GOT3 (cell line): Measurements from ENCODE around the gene OR52N2.

Source experiments
- DNase-seq: peaks from one replicate; lab custom pipeline; 2025; ENCODE audit warnings: mixed read lengths; lab: John Stamatoyannopoulos, UW

OR52N2 gene

DNA sequence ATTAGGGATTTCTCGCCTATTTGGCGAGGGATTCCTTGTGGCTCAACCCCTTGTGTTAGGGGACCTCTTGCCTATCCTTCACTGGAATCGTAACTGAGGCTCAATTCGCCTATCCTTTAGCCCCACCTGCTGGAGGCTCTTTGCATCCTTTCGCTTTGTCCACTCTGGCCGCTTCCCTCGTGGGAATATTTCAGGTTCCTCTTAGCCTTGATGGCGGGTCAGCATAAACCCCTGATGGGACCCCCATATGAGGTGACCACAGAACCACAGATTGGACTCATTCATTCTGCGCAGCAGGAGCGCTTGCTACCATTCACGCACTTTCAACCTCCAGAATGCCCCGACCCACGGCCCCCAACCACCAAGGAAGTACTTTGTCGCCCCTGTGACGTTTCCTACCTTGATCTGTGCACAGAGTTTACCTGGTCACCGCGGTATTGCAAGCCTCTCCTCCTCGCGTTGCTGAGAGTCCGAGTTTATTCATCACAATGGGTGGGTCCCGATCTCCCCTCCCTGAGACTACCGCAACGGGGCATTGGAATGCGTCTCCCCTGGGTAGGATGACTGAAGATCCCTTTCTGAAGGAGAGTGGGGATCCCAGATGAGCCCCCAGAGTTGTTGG, at the start of gene OR52N2:
Gene OR52N2 (plus strand): TSS at position 425 of the 622 bp plus-strand sequence. CDS start 11,412 bp downstream, outside the sequence.
- DNase-seq: peak; percentile 1

DNA sequence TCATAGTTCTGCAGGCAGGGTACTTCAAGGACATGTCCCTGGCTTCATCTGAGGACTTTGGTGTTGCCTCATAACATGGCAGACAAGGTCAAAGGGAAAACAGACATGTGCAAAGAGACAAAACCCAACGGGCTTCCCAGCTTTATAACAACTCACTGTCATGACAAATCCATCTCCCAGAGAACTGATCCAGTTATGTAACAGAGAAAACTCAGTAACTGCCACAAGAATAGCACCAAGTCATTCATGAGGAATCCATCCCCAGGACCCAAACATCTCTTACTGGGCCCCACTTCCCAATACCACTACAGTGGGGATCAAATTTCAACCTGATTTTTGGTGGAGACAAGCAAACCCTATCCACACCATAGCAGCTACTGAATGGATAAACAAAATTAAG, 41.7 kb upstream of the OR52N2 start:
- DNase-seq: no peak

DNA sequence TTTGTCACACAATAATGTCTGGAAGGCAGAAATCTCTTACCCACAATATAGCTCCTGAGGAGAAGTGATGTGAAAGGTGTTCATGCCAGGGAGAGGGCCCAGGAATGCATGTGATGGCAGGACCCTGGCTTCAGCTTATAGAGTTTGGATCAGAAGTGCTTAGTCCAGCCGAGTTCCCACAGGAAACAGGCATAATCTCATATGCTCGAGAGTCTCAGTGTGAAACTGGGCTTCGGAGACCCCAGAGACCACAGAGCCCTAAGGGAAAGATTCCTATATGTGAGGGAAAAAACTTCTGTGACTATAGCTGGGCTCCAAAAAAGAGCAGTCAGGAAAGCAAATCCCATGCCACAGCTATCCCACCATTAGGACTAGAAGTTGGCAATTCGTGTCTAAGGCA, 25.5 kb upstream of the OR52N2 start, which contains the start of gene OR52N5:
Gene OR52N5 (minus strand): TSS at position 101 of the 400 bp plus-strand sequence. CDS start 4,721 bp downstream, outside the sequence.
- no peak for DNase-seq

DNA sequence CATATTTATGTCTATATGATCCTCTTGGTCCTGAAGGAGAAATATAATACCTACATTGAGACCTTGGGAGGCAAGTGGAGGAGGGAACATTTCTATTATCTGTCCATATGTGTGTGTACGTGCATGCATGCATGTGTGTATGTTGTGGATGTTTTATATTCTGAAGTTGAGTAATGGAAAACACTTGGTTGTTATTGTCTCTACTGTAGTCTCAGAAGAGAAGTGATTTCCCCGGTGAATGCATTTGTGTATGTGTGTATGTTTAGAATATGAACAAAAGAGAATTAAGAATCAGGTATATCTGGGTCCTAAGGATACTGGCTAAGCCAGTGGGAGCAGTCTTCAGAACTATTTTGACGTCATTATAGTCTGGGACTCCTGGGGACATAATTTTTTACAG, 17.6 kb upstream of the OR52N2 start, which contains the start of gene OR52N1:
Gene OR52N1 (minus strand): TSS at position 101 of the 400 bp plus-strand sequence. CDS start 2,449 bp downstream, outside the sequence.
- no peak for DNase-seq

DNA sequence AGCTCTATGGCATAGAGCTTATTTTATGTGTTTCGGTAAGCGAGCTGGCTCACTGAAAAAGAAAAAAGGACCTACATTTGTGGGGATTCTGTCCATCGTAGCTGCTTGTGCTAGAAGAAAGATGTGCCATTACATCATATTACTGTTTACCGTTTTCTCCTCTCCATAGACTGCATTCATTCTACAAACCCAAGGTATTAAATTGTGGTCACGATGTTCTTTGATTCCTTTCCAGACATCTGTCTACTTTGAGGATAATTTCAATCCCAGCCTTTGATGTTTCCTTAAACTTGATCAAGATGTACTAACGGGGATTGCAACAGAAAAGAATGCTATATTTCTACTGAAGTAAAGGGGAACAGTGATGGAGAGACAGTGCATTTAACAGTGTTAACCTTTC, 12.2 kb upstream of the OR52N2 start:
- DNase-seq: no peak

DNA sequence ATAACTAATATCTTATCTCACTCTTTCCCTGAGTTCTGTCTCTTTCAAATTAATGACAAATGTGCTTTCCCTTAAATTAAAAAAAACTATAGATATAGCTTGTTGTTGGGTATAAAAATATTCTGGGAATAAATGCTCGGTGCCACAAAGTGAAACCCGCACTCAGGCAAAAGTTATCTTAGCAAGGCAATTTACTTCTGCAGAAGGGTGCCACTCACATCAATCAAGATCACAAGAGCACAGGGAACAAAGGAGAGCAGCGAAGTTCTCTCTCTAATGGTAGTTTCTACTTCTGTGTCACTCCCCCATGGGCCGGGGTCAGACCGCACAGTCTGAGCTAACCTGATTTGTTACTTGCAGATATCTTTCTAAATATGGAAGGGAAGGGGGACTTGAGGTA, 4.7 kb upstream of the OR52N2 start:
- no peak for DNase-seq

DNA sequence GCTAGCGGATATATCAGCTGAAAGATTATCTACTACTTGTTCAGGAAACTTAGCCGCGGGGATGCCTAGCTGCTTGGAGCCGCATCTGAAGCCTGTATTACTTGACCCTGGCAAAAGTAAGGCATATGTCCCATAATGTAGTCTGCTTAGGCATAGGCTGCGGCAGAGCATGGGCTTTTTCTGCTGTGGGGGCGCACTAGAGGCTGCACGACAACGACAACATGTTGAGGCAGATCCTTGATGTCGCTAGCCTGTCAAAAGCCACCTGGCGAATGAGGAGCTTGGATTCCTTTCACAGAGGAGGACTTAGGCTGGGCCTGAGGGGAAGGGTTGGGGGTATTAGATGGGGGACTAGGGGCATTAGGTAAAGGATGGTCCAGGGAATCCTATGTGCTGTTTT, 1.1 kb upstream of the OR52N2 start:
- DNase-seq: no peak

DNA sequence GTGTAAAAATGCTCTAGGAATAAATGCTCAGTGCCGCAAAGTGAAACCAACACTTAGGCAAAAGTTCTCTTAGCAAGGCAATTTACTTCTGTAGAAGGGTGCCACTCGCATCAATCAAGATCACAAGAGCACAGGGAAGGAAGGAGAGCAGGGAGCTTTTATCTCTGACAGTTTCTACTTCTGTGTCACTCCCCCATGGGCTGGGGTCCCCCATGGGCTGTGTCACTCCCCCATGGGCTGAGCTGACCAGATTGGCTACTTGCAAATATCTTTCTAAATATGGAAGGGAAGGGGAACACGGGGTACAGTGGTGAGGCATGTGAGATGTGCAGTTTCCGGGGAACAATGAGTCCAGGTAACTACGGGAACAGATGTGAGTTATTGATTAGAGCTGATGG, 397 bp downstream of the OR52N2 start:
- DNase-seq: no peak

DNA sequence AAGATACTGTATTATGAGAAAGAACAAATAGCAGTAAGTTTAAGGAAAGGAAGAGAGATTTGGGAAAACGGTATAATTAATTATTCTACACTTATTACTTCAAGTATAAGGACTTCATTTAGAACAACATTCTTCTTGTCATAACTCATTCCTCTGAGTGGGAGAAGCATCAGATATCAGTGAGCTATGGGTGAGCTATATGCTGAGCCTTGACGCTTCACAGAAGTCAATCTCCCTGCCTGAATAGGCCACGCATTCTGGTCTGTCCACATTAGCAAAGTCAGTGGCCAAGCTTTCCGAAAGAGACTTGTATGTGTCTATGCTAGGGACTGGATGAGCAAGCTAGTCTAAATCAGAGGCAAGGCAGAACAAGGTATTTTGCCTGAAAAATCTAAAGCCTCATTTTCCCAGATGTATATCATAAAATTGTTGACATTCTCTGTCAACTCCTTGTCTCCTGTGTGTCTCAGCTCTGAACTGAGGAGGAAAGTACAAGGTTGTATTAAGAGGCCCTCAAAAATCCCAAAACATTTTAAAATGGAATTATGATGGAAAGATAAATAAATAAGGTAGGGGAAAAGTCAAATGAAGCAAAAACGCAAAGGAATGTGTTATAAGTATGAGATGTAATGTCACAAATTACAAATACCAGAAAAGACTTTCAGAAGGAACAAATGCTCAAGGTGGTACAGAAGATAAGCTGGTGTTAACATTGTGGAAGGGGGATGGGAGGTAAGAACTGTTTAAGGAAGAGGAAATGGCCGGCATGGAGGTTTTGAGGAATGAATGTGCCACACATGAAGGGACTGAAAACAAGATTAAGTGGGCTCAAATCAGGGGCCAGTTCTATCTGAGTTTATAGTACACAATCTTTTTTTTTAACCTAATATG, 1.4 kb downstream of the OR52N2 start:
- DNase-seq: no peak

DNA sequence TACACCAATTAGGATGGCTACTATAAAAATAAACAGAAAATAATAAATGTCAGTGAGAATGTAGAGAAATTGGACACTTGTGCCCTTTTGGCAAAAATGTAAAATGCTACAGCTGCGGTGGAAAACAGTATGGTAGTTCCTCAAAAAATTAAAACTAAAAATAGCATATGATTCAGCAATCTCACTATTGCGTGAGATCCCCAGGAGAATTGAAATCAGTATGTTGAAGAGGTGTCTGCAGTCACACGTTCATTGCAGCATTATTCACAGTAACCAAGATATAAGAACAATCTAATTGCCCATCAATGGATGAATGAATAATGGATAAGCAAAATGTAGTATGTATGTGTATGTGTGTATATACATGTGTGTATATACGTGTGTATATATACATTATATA, 6.8 kb downstream of the OR52N2 start:
- DNase-seq: no peak

DNA sequence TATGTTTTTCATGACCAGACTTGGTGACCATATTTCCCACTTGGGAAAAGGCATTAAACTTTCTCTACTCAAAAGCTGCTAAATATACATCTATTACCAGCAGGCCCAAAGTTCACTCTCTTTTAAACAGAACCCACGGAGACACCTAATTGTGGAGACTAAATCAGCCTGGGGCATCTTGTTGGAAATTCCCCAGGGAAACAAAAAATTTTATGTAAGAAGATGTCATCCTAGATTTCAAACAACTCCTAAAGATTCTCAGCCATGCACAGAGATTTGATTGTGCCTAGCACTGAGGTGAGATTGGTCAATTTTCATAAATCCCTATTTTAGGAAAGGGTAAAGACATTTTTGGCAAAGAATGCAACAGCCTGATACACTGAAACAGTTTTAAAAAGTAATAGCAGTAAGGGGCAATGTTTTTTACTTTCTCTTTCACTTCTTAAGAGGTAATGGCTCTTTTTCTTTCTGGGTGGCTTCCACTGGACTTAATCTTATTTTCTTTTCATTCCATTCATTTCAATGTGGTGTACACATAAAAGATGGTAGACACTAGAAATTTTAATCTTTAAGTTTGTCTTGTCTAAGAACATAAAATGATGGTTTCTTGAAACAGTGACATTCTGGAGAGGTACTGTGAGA, 9.6 kb downstream of the OR52N2 start:
- DNase-seq: no peak

DNA sequence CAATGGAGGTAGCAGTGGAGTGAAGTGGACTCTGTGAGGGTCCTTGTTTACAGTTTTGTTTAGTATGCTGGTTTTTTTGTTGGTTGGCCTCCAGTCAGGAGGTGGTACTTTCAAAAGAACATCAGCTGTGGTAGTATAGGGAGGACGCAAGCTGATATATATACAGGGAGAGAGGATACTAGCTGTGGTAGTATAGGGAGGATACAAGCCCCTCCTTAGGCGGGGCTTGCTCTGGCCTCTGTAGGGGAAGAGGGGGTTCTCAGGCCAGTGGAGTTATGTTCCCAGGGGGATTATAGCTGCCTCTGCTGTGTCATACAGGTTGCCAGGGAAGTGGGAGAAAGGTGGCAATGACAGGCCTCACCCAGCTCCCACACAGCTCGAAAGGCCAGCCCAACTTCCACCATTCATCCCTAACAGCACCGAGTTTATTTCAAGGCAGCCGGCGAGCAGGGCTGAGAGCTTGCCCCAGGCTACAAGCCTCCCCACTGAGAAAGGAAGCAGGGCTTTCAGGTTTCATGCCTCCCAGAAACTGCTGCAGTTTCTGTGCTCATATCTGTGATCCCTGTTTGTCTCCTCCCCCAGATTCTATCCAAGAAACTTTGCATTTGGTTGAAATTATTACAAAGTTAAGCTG, 22.6 kb downstream of the OR52N2 start:
- no peak for DNase-seq

DNA sequence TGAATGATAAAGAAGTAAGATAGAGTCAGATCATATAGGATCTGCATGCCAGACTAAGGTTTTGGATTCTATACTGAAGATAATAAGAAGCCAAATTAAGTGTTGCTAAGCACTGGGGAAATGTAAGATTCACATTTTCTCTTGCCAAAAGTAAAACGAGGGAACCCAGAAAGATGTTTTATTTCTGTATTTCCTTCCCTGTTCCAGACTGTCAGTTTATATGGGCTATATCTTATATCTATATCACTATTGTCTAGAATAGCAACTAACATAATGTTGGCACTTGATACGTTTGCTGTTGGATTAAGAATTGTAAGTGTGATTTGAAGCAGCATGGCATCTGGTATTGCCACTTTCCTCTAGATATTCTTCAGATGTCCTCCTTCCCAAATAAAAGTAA, 24.7 kb downstream of the OR52N2 start:
- no peak for DNase-seq

DNA sequence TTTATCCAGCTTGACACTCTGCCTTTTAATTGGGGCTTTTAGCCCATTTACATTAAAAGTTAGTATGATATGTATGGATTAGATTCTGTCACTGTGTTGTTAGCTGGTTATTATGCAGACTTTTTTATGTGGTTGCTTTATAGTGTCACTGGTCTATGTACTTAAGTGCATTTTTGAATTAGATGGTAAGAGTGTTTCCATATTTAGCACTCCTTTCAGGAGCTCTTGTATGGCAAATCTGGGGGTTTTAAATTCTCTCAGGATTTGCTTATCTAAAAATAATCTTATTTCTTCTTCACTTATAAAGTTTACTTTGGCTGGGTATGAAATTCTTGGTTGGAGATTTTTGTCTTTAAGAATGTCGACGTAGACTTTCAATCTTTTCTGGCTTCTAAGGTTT, 29.0 kb downstream of the OR52N2 start:
- no peak for DNase-seq

DNA sequence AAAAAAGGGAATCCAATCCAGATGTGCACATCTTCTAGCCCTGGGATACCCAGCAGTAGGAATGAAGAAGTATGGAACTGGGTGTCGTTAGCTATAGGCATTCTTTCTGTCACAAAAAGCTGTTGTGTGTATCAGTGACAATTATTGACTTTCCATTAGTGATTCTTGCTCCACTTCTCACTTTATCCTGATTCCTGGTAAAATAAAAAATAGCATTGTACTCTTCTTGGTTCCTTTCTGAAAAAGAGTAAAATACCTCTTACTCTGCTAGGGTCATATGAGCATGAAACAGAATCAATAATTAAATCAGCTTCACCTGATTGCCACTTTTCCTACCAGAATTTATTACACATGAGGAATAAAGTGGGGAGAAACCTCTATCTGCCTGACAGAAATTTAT, 33.1 kb downstream of the OR52N2 start, which contains the start of gene OR52E6:
Gene OR52E6 (minus strand): TSS at position 101 of the 400 bp plus-strand sequence. CDS start 0 bp downstream, at position 101.
- no peak for DNase-seq

DNA sequence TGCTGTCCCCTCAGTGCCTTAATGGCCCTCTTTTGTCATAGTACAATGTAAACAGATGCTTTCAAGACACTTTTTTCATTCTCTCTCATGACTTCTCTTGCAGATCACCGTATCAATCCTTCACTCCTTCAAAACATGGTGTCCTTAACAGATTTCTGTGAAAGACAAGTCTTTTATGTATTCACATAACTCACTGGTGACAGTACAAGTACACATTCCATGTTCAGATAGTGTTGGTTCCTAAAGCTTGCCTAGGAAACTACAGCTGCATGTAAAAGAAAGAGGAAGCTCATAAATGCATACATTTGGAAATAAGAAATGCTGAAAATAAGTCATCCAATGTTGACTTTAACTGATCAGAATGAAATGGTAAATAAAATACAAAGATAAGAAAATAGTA, 38.0 kb downstream of the OR52N2 start:
- DNase-seq: no peak

DNA sequence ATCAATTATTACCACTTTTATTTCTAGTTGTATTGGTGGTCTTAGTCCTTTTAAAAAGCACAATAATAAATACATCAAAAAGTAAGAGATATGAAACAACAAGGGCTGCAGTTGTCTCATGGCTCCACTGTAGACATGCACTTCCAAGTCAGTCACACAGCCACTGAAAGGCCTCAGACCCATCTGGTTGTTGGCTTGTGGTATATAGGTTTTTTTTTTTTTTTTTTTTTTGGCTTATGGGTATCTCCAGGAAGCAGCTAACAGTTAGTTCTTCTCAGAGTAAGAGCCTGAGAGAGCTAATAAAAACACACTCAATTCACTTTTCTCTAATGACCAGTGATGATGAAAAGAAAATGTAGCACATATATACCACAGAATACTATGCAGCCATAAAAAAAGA, 39.0 kb downstream of the OR52N2 start:
- no peak for DNase-seq

DNA sequence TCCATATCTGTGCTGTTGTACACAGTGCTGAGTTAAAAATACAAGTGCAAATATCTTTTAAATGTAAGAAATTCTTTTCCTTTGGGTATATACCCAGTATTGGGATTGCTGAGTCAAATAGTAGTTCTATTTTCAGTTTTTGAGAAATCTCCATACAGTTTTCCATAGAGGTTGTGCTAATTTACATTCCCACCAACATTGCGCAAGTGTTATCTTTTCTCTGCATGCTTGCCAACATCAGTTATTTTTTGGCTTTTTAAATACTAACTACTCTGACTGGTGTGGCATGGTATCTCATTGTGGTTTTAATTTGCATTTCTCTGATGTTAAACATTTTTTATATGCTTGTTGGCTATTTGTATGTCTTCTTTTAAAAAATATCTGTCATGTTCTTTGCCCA, 42.3 kb downstream of the OR52N2 start:
- DNase-seq: no peak

DNA sequence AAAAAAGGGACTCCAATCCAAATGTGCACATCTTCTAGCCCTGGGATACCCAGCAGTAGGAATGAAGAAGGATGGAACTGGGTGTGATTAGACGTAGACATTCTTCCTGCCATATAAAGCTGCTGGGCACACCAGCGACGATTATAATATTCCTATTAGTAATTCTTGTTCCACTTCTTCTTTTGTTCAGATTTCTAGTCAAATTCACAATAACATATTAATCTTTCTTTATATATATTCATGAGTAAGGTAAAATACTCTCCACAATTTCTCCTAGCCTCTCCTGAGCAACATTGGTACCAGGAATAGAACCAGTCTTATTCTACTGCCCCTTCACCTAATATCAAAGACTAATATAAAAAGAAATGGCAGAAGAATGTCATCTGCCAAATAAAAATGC, 48.9 kb downstream of the OR52N2 start, which contains the start of gene OR52E8:
Gene OR52E8 (minus strand): TSS at position 101 of the 400 bp plus-strand sequence. CDS start 0 bp downstream, at position 101.
- DNase-seq: no peak

DNA sequence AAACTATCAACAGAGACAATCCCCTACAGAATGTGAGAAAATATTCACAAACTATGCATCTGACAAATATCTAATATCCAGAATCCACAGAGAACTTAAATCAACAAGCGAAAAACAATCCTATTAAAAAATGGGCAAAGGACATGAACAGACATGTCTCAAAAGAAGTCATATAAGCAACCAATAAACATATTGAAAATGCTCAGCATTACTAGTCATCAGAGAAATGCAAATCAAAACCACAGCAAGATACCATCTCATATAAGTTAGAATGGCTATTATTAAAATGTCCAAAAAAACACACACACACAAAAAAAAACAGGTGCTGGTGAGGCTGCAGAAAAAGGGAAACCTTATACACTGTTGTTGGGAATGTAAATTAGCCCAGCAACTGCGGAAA, 57.1 kb downstream of the OR52N2 start:
- DNase-seq: no peak
